H1 (cell line): ENCODE measurements around the gene PRKN. TPM values are rescaled to one million over a fixed set of nuclear protein-coding genes. Genes with fewer than 3 reads are reported as not detected.

Source experiments
- NANOG ChIP-seq: IDR thresholded peaks from 2 replicates; pipeline ENCODE4 v1.6.1; 2011; ENCODE audit warnings: low read length, low read depth, mild to moderate bottlenecking, inconsistent platforms; ENCODE audit not compliant: insufficient read depth, poor library complexity, severe bottlenecking
- RAD21 ChIP-seq, 2 experiments: IDR thresholded peaks in 1 of 2; conservative IDR thresholded peaks in 1 of 2; 2 replicates each; pipeline ENCODE4 v1.6.1; 2011; ENCODE audit warnings: low read depth in 2 of 2, low read length in 2 of 2, improper control_type of control experiment in 1 of 2, inconsistent platforms in 1 of 2, mild to moderate bottlenecking in 1 of 2, moderate library complexity in 1 of 2
- SIX5 ChIP-seq: IDR thresholded peaks from 2 replicates; pipeline ENCODE4 v1.6.1; 2011; ENCODE audit warnings: mild to moderate bottlenecking, low read depth, low read length
- ZNF274 ChIP-seq: IDR thresholded peaks from 2 replicates; pipeline ENCODE4 v1.7.0; 2012; ENCODE audit warnings: low read length, borderline replicate concordance; ENCODE audit errors: extremely low read depth
- polyA plus RNA-seq, 7 experiments: library from polyadenylated mRNA; depleted of rRNA in 3 of 7; stranded (reverse) in 5 of 7; unstranded in 2 of 7; fragments of >200 nt in 5 of 7; fragments of 200-250 nt in 2 of 7; gene quantifications; 1 replicate in 5 of 7; 2 replicates in 1 of 7; 4 replicates in 1 of 7; pipeline versions ENCODE4 v1.2.1 to v1.2.3, GENCODE V29; 2011 to 2013; ENCODE audit warnings: missing spikeins in 2 of 7, mixed read lengths in 2 of 7
- total RNA-seq: library from RNA; stranded (reverse); fragmentation: NEBNext Ultra II Directional; extraction: Animal tissue kit (Norgen Biotek cat#: 25700); gene quantifications from 2 replicates; pipeline ENCODE4 v1.2.1, GENCODE V29; 2021

Gene PRKN
- total and polyA plus RNA-seq, 2 of the 8 experiments (the other 6 are each of a cell fraction or from before 2014, with no cell fraction given) = 0.13 to 0.29 TPM

DNA sequence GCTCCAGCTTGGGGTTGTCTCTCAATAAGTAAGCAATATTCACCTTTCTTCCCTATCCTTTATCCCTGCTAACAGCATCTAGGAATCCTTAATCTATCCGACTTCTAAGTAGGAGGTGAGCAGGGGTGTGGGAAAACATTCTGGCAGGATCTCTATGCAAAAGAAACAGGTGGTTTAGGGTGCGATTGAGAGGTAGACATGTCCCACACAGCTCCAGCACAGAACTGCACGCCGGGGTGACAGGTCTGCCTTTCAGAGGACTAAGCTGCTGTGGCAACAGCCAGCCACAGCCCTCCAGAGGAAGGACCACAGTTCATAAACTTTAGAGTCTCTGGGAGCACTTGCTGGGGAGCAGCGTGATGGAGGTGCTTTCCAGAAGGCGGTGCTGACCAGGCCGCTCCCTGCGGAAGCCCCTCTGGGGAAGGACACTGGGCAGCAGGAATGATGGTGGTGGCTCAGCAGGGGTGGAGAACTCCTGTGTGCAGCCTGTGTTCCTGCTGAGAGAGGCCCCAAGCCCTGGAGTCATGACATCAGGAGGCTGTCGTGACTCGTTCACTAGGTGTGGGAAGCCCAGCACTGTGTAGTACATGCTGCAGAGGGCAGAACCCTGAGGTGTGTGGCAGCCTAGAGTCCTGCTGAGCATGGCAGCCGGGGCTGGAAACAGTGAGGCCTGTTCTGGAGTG is 509.6 kb downstream of the PRKN start (continued):
- no peak for TF ChIP-seq RAD21 (IDR thresholded peaks at IDR 0.05 in 1 of 2, conservative IDR thresholded peaks at IDR 0.05 in 1 of 2; ENCODE audit: low read depth in 2 of 2, low read length in 2 of 2)
- no peak for TF ChIP-seq ZNF274
- TF ChIP-seq NANOG = no peak
- TF ChIP-seq SIX5 = no peak
- TF ChIP-seq, all 59 proteins: peak for 0
